ENCODE measurements around the gene FOXL2NB.

FOXL2NB gene

GRCh38 chr3:138985932-138986331 is 38.9 kb downstream of the FOXL2NB start:
- Histone ChIP-seq H3K4me2 (ENCODE audit: low read depth, low read length, poor library complexity, severe bottlenecking) (no peak overlapping the region), H2AFZ (ENCODE audit: low read depth, low read length, severe bottlenecking) (no peak overlapping the region), H4K20me1 (ENCODE audit: low read depth, low read length) (no peaks in the 10 kb centered on the region), H3K27ac (ENCODE audit: low read depth, low read length) (no peak overlapping the region), H3K79me2 (ENCODE audit: insufficient read depth, low read length) (no peaks in the 10 kb centered on the region), H3K9me2 (replicated peaks; ENCODE audit: insufficient read depth, low read length) (no peaks in the 10 kb centered on the region), H3K9me3 (ENCODE audit: insufficient read depth, low read length) (no peaks in the 10 kb centered on the region), H3F3A (ENCODE audit: insufficient read depth) (no peaks in the 10 kb centered on the region), H3K4me3 (ENCODE audit: insufficient read depth, low read length, poor library complexity, severe bottlenecking) (no peak overlapping the region), H3K27me3 (ENCODE audit: low read length) (no peaks in the 10 kb centered on the region), H3K9ac (ENCODE audit: low read length) (no peak overlapping the region), H3K36me3 (ENCODE audit: low read length) (no peaks in the 10 kb centered on the region)
- TF ChIP-seq CTCF (IDR thresholded peaks at IDR 0.05; ENCODE audit: insufficient read depth, low read length, poor library complexity, severe bottlenecking) = no peak
- no peak for TF ChIP-seq EZH2phosphoT487 (conservative IDR thresholded peaks at IDR 0.05; ENCODE audit: low read length)

GRCh38 chr3:138987181-138987580 is 40.2 kb downstream of the FOXL2NB start:
- H3K4me2 ChIP-seq (ENCODE audit: low read depth, low read length, poor library complexity, severe bottlenecking) = no peak overlapping the region
- no peaks in the 10 kb centered on the region for H3K9me3 ChIP-seq (ENCODE audit: insufficient read depth, low read length)
- H2AFZ ChIP-seq (ENCODE audit: low read depth, low read length, severe bottlenecking) = no peak overlapping the region
- no peaks in the 10 kb centered on the region for H3K27me3 ChIP-seq (ENCODE audit: low read length)
- no peaks in the 10 kb centered on the region for H3K36me3 ChIP-seq (ENCODE audit: low read length)
- no peaks in the 10 kb centered on the region for H3F3A ChIP-seq (ENCODE audit: insufficient read depth)
- no peak overlapping the region for H3K4me3 ChIP-seq (ENCODE audit: insufficient read depth, low read length, poor library complexity, severe bottlenecking)
- no peak for TF ChIP-seq EZH2phosphoT487 (conservative IDR thresholded peaks at IDR 0.05; ENCODE audit: low read length)
- TF ChIP-seq CTCF (IDR thresholded peaks at IDR 0.05; ENCODE audit: insufficient read depth, low read length, poor library complexity, severe bottlenecking) = no peak
- no peaks in the 10 kb centered on the region for H3K79me2 ChIP-seq (ENCODE audit: insufficient read depth, low read length)
- H3K9me2 ChIP-seq (replicated peaks; ENCODE audit: insufficient read depth, low read length) = no peaks in the 10 kb centered on the region
- no peaks in the 10 kb centered on the region for H4K20me1 ChIP-seq (ENCODE audit: low read depth, low read length)
- H3K27ac ChIP-seq (ENCODE audit: low read depth, low read length) = no peak overlapping the region
- no peak overlapping the region for H3K9ac ChIP-seq (ENCODE audit: low read length)

DNA sequence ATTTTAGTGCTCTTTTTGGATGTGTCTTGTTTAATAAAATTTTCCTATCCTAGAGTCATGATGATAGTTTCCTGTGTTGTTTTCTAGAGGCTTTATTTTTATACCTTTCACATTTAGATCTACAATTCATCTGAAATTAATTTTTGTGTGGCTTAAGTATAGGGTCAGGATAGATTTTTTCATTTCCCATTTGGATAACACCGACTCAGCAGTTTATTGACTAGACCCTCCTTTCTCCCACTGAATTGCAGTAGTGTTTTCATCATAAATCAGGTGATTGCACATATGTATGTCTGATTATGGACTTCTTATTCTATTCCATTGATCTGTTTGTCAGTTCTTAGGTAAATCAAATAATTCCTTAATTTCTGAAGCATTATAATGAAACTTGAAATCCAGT is 48.7 kb downstream of the FOXL2NB start:
- no peaks in the 10 kb centered on the region for H3K79me2 ChIP-seq (ENCODE audit: insufficient read depth, low read length)
- no peaks in the 10 kb centered on the region for H3K9me2 ChIP-seq (replicated peaks; ENCODE audit: insufficient read depth, low read length)
- no peaks in the 10 kb centered on the region for H4K20me1 ChIP-seq (ENCODE audit: low read depth, low read length)
- H3K4me3 ChIP-seq (ENCODE audit: insufficient read depth, low read length, poor library complexity, severe bottlenecking) = no peak overlapping the region
- no peaks in the 10 kb centered on the region for H3F3A ChIP-seq (ENCODE audit: insufficient read depth)
- H2AFZ ChIP-seq (ENCODE audit: low read depth, low read length, severe bottlenecking) = no peak overlapping the region
- no peak overlapping the region for H3K27ac ChIP-seq (ENCODE audit: low read depth, low read length)
- no peaks in the 10 kb centered on the region for H3K36me3 ChIP-seq (ENCODE audit: low read length)
- TF ChIP-seq EZH2phosphoT487 (conservative IDR thresholded peaks at IDR 0.05; ENCODE audit: low read length) = no peak
- no peak for TF ChIP-seq CTCF (IDR thresholded peaks at IDR 0.05; ENCODE audit: insufficient read depth, low read length, poor library complexity, severe bottlenecking)
- no peak overlapping the region for H3K9ac ChIP-seq (ENCODE audit: low read length)
- no peaks in the 10 kb centered on the region for H3K27me3 ChIP-seq (ENCODE audit: low read length)
- H3K4me2 ChIP-seq (ENCODE audit: low read depth, low read length, poor library complexity, severe bottlenecking) = no peak overlapping the region
- H3K9me3 ChIP-seq (ENCODE audit: insufficient read depth, low read length) = no peaks in the 10 kb centered on the region

Data from SU-DHL-6 (cell line).